Gastrocnemius medialis (tissue), 4 donors: ENCODE results near the gene KIFC3.

Experiments used
- POLR2A ChIP-seq, 2 donors: fragments of 450-650 bp; IDR thresholded peaks; one replicate each; pipeline ENCODE4 v1.6.1; 2017; ENCODE audit warnings: antibody characterized with exemption in 2 of 2, mild to moderate bottlenecking in 2 of 2, moderate library complexity in 2 of 2
- TF ChIP-seq, protein P1 (sequence below), 5 experiments: fragments of 450-650 bp in 3 of 5; fragments of 200-600 bp in 2 of 5; sonication (generic) in 2 of 5; IDR thresholded peaks in 4 of 5; conservative IDR thresholded peaks in 1 of 5; 1 replicate in 4 of 5; 2 replicates in 1 of 5; pipeline ENCODE4 v1.5.1; 2016 to 2019; ENCODE audit warnings: antibody characterized with exemption in 5 of 5, mild to moderate bottlenecking in 3 of 5, moderate library complexity in 3 of 5

DNA sequence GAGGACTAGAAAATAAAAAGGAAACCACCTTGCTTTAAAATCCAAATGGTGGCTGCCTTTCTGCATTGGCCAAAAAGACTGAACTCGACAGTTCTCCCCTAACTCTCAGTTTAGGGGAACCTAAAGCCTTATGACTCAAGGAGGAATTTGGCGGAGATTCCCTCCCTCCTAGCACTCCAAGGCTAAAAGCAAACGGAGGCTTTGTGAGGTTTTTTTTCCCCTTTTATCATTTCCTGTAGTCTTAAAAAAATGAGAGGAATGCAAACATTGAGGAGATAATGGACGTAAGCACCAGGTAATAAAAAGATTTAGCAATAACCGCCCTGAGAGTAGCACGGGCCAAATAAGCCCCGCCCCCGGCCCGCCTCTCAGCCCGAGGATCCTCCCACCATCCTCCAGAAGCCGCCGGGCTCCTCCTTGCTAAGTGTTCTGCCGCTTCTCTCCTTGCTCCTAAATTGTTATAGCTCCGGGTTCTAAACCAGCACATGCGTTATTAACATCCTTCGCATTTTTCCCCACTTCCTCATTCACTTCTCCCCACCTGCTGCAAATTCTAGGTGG, 5.8 kb upstream of the KIFC3 start:
- TF ChIP-seq, protein P1, sequence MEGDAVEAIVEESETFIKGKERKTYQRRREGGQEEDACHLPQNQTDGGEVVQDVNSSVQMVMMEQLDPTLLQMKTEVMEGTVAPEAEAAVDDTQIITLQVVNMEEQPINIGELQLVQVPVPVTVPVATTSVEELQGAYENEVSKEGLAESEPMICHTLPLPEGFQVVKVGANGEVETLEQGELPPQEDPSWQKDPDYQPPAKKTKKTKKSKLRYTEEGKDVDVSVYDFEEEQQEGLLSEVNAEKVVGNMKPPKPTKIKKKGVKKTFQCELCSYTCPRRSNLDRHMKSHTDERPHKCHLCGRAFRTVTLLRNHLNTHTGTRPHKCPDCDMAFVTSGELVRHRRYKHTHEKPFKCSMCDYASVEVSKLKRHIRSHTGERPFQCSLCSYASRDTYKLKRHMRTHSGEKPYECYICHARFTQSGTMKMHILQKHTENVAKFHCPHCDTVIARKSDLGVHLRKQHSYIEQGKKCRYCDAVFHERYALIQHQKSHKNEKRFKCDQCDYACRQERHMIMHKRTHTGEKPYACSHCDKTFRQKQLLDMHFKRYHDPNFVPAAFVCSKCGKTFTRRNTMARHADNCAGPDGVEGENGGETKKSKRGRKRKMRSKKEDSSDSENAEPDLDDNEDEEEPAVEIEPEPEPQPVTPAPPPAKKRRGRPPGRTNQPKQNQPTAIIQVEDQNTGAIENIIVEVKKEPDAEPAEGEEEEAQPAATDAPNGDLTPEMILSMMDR (IDR thresholded peaks at IDR 0.05 in 4 of 5, conservative IDR thresholded peaks at IDR 0.05 in 1 of 5), result no peak
- TF ChIP-seq POLR2A (IDR thresholded peaks at IDR 0.05), result peak in 1 of 2 donors; percentile 28
